Non-pigmented ciliary epithelial cell (primary cell): ENCODE measurements around the gene EIF2B2.

Experiments used
- DNase-seq: peaks from one replicate; pipeline ENCODE4 v3.0.0-alpha.2; 2010; ENCODE audit warnings: low read depth

The EIF2B2 gene

GRCh38 chr14:74974364-74975058 lies 28.2 kb upstream of the EIF2B2 start:
- DNase-seq = no peak

GRCh38 chr14:74975059-74975810 lies 27.5 kb upstream of the EIF2B2 start:
- DNase-seq = no peak

GRCh38 chr14:74976264-74977113 lies 26.2 kb upstream of the EIF2B2 start:
- no peak for DNase-seq

GRCh38 chr14:74977164-74977900 lies 25.4 kb upstream of the EIF2B2 start:
- DNase-seq = no peak

GRCh38 chr14:74977901-74978385 lies 24.8 kb upstream of the EIF2B2 start:
- DNase-seq = no peak

GRCh38 chr14:74978416-74978947 lies 24.2 kb upstream of the EIF2B2 start:
- DNase-seq = no peak

- no peak for DNase-seq
Measured at GRCh38 chr14:74979029-74979428, 23.7 kb upstream of the EIF2B2 start.

GRCh38 chr14:74979442-74980397 lies 23.0 kb upstream of the EIF2B2 start:
- DNase-seq = no peak

- no peak for DNase-seq
Measured at GRCh38 chr14:74980398-74980730, 22.4 kb upstream of the EIF2B2 start.

GRCh38 chr14:74980731-74981461 lies 21.8 kb upstream of the EIF2B2 start:
- no peak for DNase-seq

GRCh38 chr14:74981462-74981782 lies 21.3 kb upstream of the EIF2B2 start:
- no peak for DNase-seq

- DNase-seq = no peak
Measured at GRCh38 chr14:74981833-74982232, 20.9 kb upstream of the EIF2B2 start.

GRCh38 chr14:74982661-74983060 lies 20.1 kb upstream of the EIF2B2 start:
- no peak for DNase-seq

GRCh38 chr14:74983343-74983742 lies 19.4 kb upstream of the EIF2B2 start:
- DNase-seq = no peak

- DNase-seq = no peak
Measured at GRCh38 chr14:74984236-74985027, 18.3 kb upstream of the EIF2B2 start.

- no peak for DNase-seq
Measured at GRCh38 chr14:74985028-74985310, 17.8 kb upstream of the EIF2B2 start.

GRCh38 chr14:74985806-74986205 lies 16.9 kb upstream of the EIF2B2 start:
- DNase-seq = no peak

- DNase-seq = no peak
Measured at GRCh38 chr14:74988131-74988530, 14.6 kb upstream of the EIF2B2 start.

GRCh38 chr14:74988993-74989392 lies 13.7 kb upstream of the EIF2B2 start:
- no peak for DNase-seq
